ENCODE measurements around the gene PCYT1B.
"Not testable (repeated sequence)": the region's sequence is repeated elsewhere in the genome, so short reads cannot be mapped to it uniquely, and the experiment has no call there.

Gene PCYT1B

GRCh38 chrX:24619647-24620046 lies 27.5 kb downstream of the PCYT1B start:
- no peak overlapping the region for H3K27ac ChIP-seq
- no peaks in the 10 kb centered on the region for H3K36me3 ChIP-seq (ENCODE audit: control insufficient read depth, insufficient read depth, low read length)
- H3K79me2 ChIP-seq = no peaks in the 10 kb centered on the region
- H2AFZ ChIP-seq = no peak overlapping the region
- H3K9ac ChIP-seq = no peak overlapping the region
- H3K27me3 ChIP-seq (ENCODE audit: control insufficient read depth, insufficient read depth, low read length) = no peaks in the 10 kb centered on the region
- no peaks in the 10 kb centered on the region for H3K4me1 ChIP-seq
- no peaks in the 10 kb centered on the region for H3K9me3 ChIP-seq (ENCODE audit: control insufficient read depth, low read length)
- H3K4me2 ChIP-seq (ENCODE audit: low read length) = no peak overlapping the region
- TF ChIP-seq, protein P1, sequence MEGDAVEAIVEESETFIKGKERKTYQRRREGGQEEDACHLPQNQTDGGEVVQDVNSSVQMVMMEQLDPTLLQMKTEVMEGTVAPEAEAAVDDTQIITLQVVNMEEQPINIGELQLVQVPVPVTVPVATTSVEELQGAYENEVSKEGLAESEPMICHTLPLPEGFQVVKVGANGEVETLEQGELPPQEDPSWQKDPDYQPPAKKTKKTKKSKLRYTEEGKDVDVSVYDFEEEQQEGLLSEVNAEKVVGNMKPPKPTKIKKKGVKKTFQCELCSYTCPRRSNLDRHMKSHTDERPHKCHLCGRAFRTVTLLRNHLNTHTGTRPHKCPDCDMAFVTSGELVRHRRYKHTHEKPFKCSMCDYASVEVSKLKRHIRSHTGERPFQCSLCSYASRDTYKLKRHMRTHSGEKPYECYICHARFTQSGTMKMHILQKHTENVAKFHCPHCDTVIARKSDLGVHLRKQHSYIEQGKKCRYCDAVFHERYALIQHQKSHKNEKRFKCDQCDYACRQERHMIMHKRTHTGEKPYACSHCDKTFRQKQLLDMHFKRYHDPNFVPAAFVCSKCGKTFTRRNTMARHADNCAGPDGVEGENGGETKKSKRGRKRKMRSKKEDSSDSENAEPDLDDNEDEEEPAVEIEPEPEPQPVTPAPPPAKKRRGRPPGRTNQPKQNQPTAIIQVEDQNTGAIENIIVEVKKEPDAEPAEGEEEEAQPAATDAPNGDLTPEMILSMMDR (IDR thresholded peaks at IDR 0.05) = no peak
- no peak overlapping the region for H3K4me3 ChIP-seq (ENCODE audit: low read depth, low read length)

DNA sequence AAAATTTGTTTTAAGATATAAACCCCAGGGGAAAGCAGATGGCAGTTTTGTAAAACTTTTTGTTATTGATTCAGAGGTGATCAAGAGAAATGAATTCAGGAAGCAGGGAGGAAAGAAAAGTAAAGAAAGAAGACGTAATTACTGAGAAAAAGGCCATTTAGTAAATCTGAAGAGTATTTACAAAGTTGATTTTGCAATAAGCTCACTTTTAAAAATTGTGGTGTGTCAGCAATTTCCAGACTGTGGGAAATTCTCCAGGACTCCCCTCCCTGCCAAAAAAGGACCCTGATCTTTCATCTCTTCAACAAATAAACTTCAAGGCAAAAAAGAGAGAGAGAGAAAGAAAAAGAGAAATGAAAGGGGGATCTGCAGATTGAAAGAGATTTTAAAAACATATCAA lies 36.6 kb downstream of the PCYT1B start:
- Histone ChIP-seq H3K27me3 (ENCODE audit: control insufficient read depth, insufficient read depth, low read length) (no peaks in the 10 kb centered on the region), H3K4me1 (no peaks in the 10 kb centered on the region), H3K27ac (no peak overlapping the region), H3K36me3 (ENCODE audit: control insufficient read depth, insufficient read depth, low read length) (no peaks in the 10 kb centered on the region), H3K4me2 (ENCODE audit: low read length) (no peak overlapping the region), H3K79me2 (no peaks in the 10 kb centered on the region), H3K9me3 (ENCODE audit: control insufficient read depth, low read length) (no peaks in the 10 kb centered on the region), H2AFZ (no peak overlapping the region), H3K9ac (no peak overlapping the region), H3K4me3 (ENCODE audit: low read depth, low read length) (no peak overlapping the region)
- TF ChIP-seq, protein P1 (IDR thresholded peaks at IDR 0.05) = no peak

GRCh38 chrX:24607616-24608015 lies 39.5 kb downstream of the PCYT1B start:
- Histone ChIP-seq H2AFZ (no peak overlapping the region), H3K9me3 (ENCODE audit: control insufficient read depth, low read length) (no peaks in the 10 kb centered on the region), H3K4me3 (ENCODE audit: low read depth, low read length) (no peak overlapping the region), H3K9ac (no peak overlapping the region), H3K79me2 (no peaks in the 10 kb centered on the region), H3K36me3 (ENCODE audit: control insufficient read depth, insufficient read depth, low read length) (no peaks in the 10 kb centered on the region), H3K27me3 (ENCODE audit: control insufficient read depth, insufficient read depth, low read length) (no peaks in the 10 kb centered on the region), H3K4me1 (no peaks in the 10 kb centered on the region), H3K4me2 (ENCODE audit: low read length) (no peak overlapping the region), H3K27ac (no peak overlapping the region)
- TF ChIP-seq, protein P1 (IDR thresholded peaks at IDR 0.05) = no peak

- H2AFZ ChIP-seq; H3K9me3 ChIP-seq (ENCODE audit: control insufficient read depth, low read length); H3K4me3 ChIP-seq (ENCODE audit: low read depth, low read length); H3K9ac ChIP-seq; H3K36me3 ChIP-seq (ENCODE audit: control insufficient read depth, insufficient read depth, low read length); H3K79me2 ChIP-seq; H3K27me3 ChIP-seq (ENCODE audit: control insufficient read depth, insufficient read depth, low read length); H3K27ac ChIP-seq; H3K4me2 ChIP-seq (ENCODE audit: low read length); H3K4me1 ChIP-seq: not testable (repeated sequence)
These were observed 41.2 kb downstream of the PCYT1B start for GRCh38 chrX:24605941-24606340.

GRCh38 chrX:24603191-24603590 lies 44.0 kb downstream of the PCYT1B start:
- Histone ChIP-seq H2AFZ (no peak overlapping the region), H3K27me3 (ENCODE audit: control insufficient read depth, insufficient read depth, low read length) (no peaks in the 10 kb centered on the region)
- TF ChIP-seq, protein P1 (IDR thresholded peaks at IDR 0.05) = no peak

More at GRCh38 chrX:24603191-24603590, 44.0 kb downstream of the PCYT1B start:
- Histone ChIP-seq H3K9me3 (ENCODE audit: control insufficient read depth, low read length) (no peaks in the 10 kb centered on the region), H3K4me2 (ENCODE audit: low read length) (no peak overlapping the region), H3K4me3 (ENCODE audit: low read depth, low read length) (no peak overlapping the region), H3K27ac (no peak overlapping the region), H3K36me3 (ENCODE audit: control insufficient read depth, insufficient read depth, low read length) (no peaks in the 10 kb centered on the region), H3K79me2 (no peaks in the 10 kb centered on the region), H3K9ac (no peak overlapping the region), H3K4me1 (no peaks in the 10 kb centered on the region)
